Large intestine (tissue), 3 donors: ENCODE measurements around the gene PLXNA4. TPM values are rescaled to one million over a fixed set of nuclear protein-coding genes. Genes with fewer than 3 reads are reported as not detected.
A peak's percentile ranks its signal among the peaks of the same experiment; 100 is the strongest.

Experiments
- DNase-seq, 2 donors: peaks; one replicate each; pipeline versions ENCODE4 v3.0.0 to v3.0.0-alpha.2; 2013
- H3K27ac ChIP-seq: one replicate; pipeline ENCODE4 v1.5.1; 2013; ENCODE audit warnings: low read length
- H3K27me3 ChIP-seq: 2 replicates; pipeline ENCODE4 v1.6.1; 2013; ENCODE audit warnings: low read length; ENCODE audit not compliant: control insufficient read depth, insufficient read depth
- H3K36me3 ChIP-seq: 2 replicates; pipeline ENCODE4 v1.6.1; 2013; ENCODE audit warnings: low read length; ENCODE audit not compliant: control insufficient read depth, insufficient read depth
- H3K4me1 ChIP-seq: one replicate; pipeline ENCODE4 v1.6.1; 2013; ENCODE audit warnings: low read length; ENCODE audit not compliant: control insufficient read depth, insufficient read depth
- H3K4me3 ChIP-seq: one replicate; pipeline ENCODE4 v1.5.1; 2013; ENCODE audit warnings: low read length
- H3K9me3 ChIP-seq: one replicate; pipeline ENCODE4 v1.6.1; 2013; ENCODE audit warnings: mild to moderate bottlenecking, low read depth, low read length, moderate library complexity; ENCODE audit not compliant: control insufficient read depth
- WGBS: methylation state at CpG from one replicate; pipeline ENCODE4 v1.1.5; 2013; ENCODE audit warnings: low lambda C conversion rate; ENCODE audit not compliant: insufficient coverage; 5-methylcytosine and 5-hydroxymethylcytosine counted together
- polyA plus RNA-seq: library from polyadenylated mRNA; unstranded; fragments of 120-200 nt; gene quantifications from one replicate; pipeline ENCODE4 v1.2.1, GENCODE V29; 2013

PLXNA4 gene
- polyA plus RNA-seq, 1 donor: 3.2 TPM

GRCh38 chr7:132368246-132368900 is 207.9 kb downstream of the PLXNA4 start:
- peaks cover 2% of the 10 kb centered on the region for H3K4me1 ChIP-seq
- DNase-seq: no peak
- H3K4me3 ChIP-seq: no peak overlapping the region
- no CpG with 5 or more reads among the region's 11 CpGs for WGBS
- no peak overlapping the region for H3K27ac ChIP-seq
- no peaks in the 10 kb centered on the region for H3K9me3 ChIP-seq
- peaks cover 2% of the 10 kb centered on the region for H3K27me3 ChIP-seq
- H3K36me3 ChIP-seq: no peaks in the 10 kb centered on the region

GRCh38 chr7:132367795-132368194 is 208.5 kb downstream of the PLXNA4 start:
- 92% methylated on average over 2 of the region's 9 CpGs for WGBS

GRCh38 chr7:132367004-132367403 is 209.3 kb downstream of the PLXNA4 start:
- Histone ChIP-seq H3K27me3 (peaks cover 2% of the 10 kb centered on the region), H3K4me3 (no peak overlapping the region), H3K4me1 (peaks cover 2% of the 10 kb centered on the region), H3K36me3 (no peaks in the 10 kb centered on the region), H3K27ac (no peak overlapping the region), H3K9me3 (no peaks in the 10 kb centered on the region)
- DNase-seq: peak in 1 of 2 donors; percentile 53
- no CpG with 5 or more reads among the region's 1 CpG for WGBS

More at GRCh38 chr7:132367795-132368194, 208.5 kb downstream of the PLXNA4 start:
- DNase-seq: no peak
- Histone ChIP-seq H3K9me3 (no peaks in the 10 kb centered on the region), H3K4me3 (no peak overlapping the region), H3K4me1 (peaks cover 2% of the 10 kb centered on the region), H3K36me3 (no peaks in the 10 kb centered on the region), H3K27ac (no peak overlapping the region), H3K27me3 (peaks cover 2% of the 10 kb centered on the region)

GRCh38 chr7:132364226-132364625 is 212.0 kb downstream of the PLXNA4 start:
- Histone ChIP-seq H3K36me3 (no peaks in the 10 kb centered on the region), H3K4me3 (no peak overlapping the region), H3K4me1 (peaks cover 2% of the 10 kb centered on the region), H3K27me3 (peaks cover 2% of the 10 kb centered on the region), H3K27ac (no peak overlapping the region), H3K9me3 (no peaks in the 10 kb centered on the region)
- no peak for DNase-seq
- no CpG with 5 or more reads among the region's 5 CpGs for WGBS

GRCh38 chr7:132362059-132362458 is 214.2 kb downstream of the PLXNA4 start:
- H3K4me1 ChIP-seq: no peaks in the 10 kb centered on the region

GRCh38 chr7:132361146-132361545 is 215.1 kb downstream of the PLXNA4 start:
- no peaks in the 10 kb centered on the region for H3K4me1 ChIP-seq
- no peak overlapping the region for H3K4me3 ChIP-seq
- no peak for DNase-seq
- H3K27me3 ChIP-seq: peaks cover 10% of the 10 kb centered on the region
- H3K36me3 ChIP-seq: no peaks in the 10 kb centered on the region
- no CpG with 5 or more reads among the region's 5 CpGs for WGBS
- H3K27ac ChIP-seq: no peak overlapping the region
- H3K9me3 ChIP-seq: no peaks in the 10 kb centered on the region

More at GRCh38 chr7:132362059-132362458, 214.2 kb downstream of the PLXNA4 start:
- Histone ChIP-seq H3K4me3 (no peak overlapping the region), H3K27me3 (peaks cover 4% of the 10 kb centered on the region), H3K9me3 (no peaks in the 10 kb centered on the region), H3K27ac (no peak overlapping the region), H3K36me3 (no peaks in the 10 kb centered on the region)
- no CpG with 5 or more reads among the region's 2 CpGs for WGBS
- no peak for DNase-seq

GRCh38 chr7:132359743-132360142 is 216.5 kb downstream of the PLXNA4 start:
- WGBS: 59% methylated on average over 2 of the region's 3 CpGs
- Histone ChIP-seq H3K9me3 (no peaks in the 10 kb centered on the region), H3K27me3 (peaks cover 11% of the 10 kb centered on the region), H3K36me3 (no peaks in the 10 kb centered on the region), H3K4me1 (no peaks in the 10 kb centered on the region), H3K27ac (no peak overlapping the region), H3K4me3 (no peak overlapping the region)
- no peak for DNase-seq

GRCh38 chr7:132355048-132355447 is 221.2 kb downstream of the PLXNA4 start:
- no peak for DNase-seq
- Histone ChIP-seq H3K36me3 (no peaks in the 10 kb centered on the region), H3K27ac (no peak overlapping the region), H3K9me3 (no peaks in the 10 kb centered on the region), H3K4me1 (no peaks in the 10 kb centered on the region), H3K27me3 (peaks cover 29% of the 10 kb centered on the region), H3K4me3 (no peak overlapping the region)
- no CpG with 5 or more reads among the region's 5 CpGs for WGBS

- Histone ChIP-seq H3K4me3 (no peak overlapping the region), H3K36me3 (no peaks in the 10 kb centered on the region), H3K9me3 (no peaks in the 10 kb centered on the region), H3K4me1 (no peaks in the 10 kb centered on the region), H3K27me3 (peaks cover 29% of the 10 kb centered on the region), H3K27ac (no peak overlapping the region)
- WGBS: 57% methylated on average over 2 of the region's 4 CpGs
- DNase-seq: no peak
Observed at GRCh38 chr7:132354527-132354926, 221.7 kb downstream of the PLXNA4 start.

GRCh38 chr7:132353936-132354335 is 222.3 kb downstream of the PLXNA4 start:
- Histone ChIP-seq H3K4me1 (no peaks in the 10 kb centered on the region), H3K9me3 (no peaks in the 10 kb centered on the region), H3K27ac (no peak overlapping the region), H3K27me3 (peaks cover 29% of the 10 kb centered on the region), H3K36me3 (no peaks in the 10 kb centered on the region), H3K4me3 (no peak overlapping the region)
- DNase-seq: no peak
- WGBS: no CpG with 5 or more reads among the region's 5 CpGs

- DNase-seq: no peak
- no peaks in the 10 kb centered on the region for H3K9me3 ChIP-seq
- no peak overlapping the region for H3K27ac ChIP-seq
- no peaks in the 10 kb centered on the region for H3K4me1 ChIP-seq
- H3K4me3 ChIP-seq: no peak overlapping the region
- 79% methylated on average over 3 of the region's 6 CpGs for WGBS
- H3K36me3 ChIP-seq: no peaks in the 10 kb centered on the region
- peaks cover 30% of the 10 kb centered on the region for H3K27me3 ChIP-seq
Observed at GRCh38 chr7:132352800-132353199, 223.5 kb downstream of the PLXNA4 start.
